K562 (cell line): ENCODE data around the gene IFI30. TPM values are rescaled to one million over a fixed set of nuclear protein-coding genes. Genes with fewer than 3 reads are reported as not detected.

Source experiments
- BCOR ChIP-seq: fragments of 450-650 bp; IDR thresholded peaks from 2 replicates; pipeline ENCODE4 v1.6.1; 2016
- CCNT2 ChIP-seq: IDR thresholded peaks from 2 replicates; pipeline ENCODE4 v1.6.1; 2011; ENCODE audit warnings: borderline replicate concordance, low read depth, mild to moderate bottlenecking, moderate library complexity, mixed read lengths, low read length; ENCODE audit not compliant: insufficient read length; ENCODE audit errors: extremely low read depth
- CHAMP1 ChIP-seq: fragments of 450-650 bp; IDR thresholded peaks from 2 replicates; pipeline ENCODE4 v1.6.1; 2016; ENCODE audit warnings: mild to moderate bottlenecking
- CHD1 ChIP-seq: fragments of 200-600 bp; sonication (generic); IDR thresholded peaks from one replicate; pipeline ENCODE4 v1.6.1; 2012; ENCODE audit warnings: mild to moderate bottlenecking, moderate library complexity, low read length, inconsistent platforms
- E2F3 ChIP-seq: fragments of 250-450 bp; sonication (Bioruptor Pico); IDR thresholded peaks from 2 replicates; pipeline ENCODE4 v1.4.0; 2020; ENCODE audit warnings: mild to moderate bottlenecking
- ERF ChIP-seq: fragments of 450-650 bp; formaldehyde crosslinking; IDR thresholded peaks from 2 replicates; pipeline ENCODE4 v1.4.0; 2020; ENCODE audit warnings: mild to moderate bottlenecking, mixed read lengths
- JUNB ChIP-seq: fragments of 450-650 bp; formaldehyde crosslinking; conservative IDR thresholded peaks from 2 replicates; pipeline ENCODE4 v1.4.0; 2020; ENCODE audit warnings: mild to moderate bottlenecking
- MBD1 ChIP-seq: fragments of 250-450 bp; sonication (Bioruptor Pico); IDR thresholded peaks from 2 replicates; pipeline ENCODE4 v1.8.0; 2022; ENCODE audit warnings: inconsistent platforms
- PYGO2 ChIP-seq: fragments of 450-650 bp; IDR thresholded peaks from 2 replicates; pipeline ENCODE4 v1.6.1; 2016; ENCODE audit warnings: mild to moderate bottlenecking, missing genetic modification characterization, moderate library complexity, missing compliant biosample characterization
- SIX5 ChIP-seq, 2 experiments: IDR thresholded peaks; 2 replicates each; pipeline ENCODE4 v1.6.1; 2011; ENCODE audit warnings: low read length in 2 of 2, borderline replicate concordance in 1 of 2, low read depth in 1 of 2, mild to moderate bottlenecking in 1 of 2, moderate library complexity in 1 of 2; ENCODE audit not compliant: insufficient read depth in 1 of 2
- SMAD3 ChIP-seq: fragments of 450-650 bp; formaldehyde crosslinking; conservative IDR thresholded peaks from 2 replicates; pipeline ENCODE4 v1.4.0; 2020; ENCODE audit warnings: mild to moderate bottlenecking
- SREBF2 ChIP-seq: sonication (generic); formaldehyde crosslinking; IDR thresholded peaks from 2 replicates; pipeline ENCODE4 v1.4.0; 2020; ENCODE audit warnings: mild to moderate bottlenecking, missing genetic modification reagents
- THAP12 ChIP-seq: fragments of 250-450 bp; sonication (Bioruptor Pico); IDR thresholded peaks from 2 replicates; pipeline ENCODE4 v1.9.0; 2021; ENCODE audit warnings: mild to moderate bottlenecking, inconsistent platforms
- VEZF1 ChIP-seq: fragments of 200-800 bp; sonication (Bioruptor generic); IDR thresholded peaks from 2 replicates; pipeline ENCODE4 v1.6.1; 2017; ENCODE audit warnings: missing genetic modification characterization, missing compliant biosample characterization
- ZC3H4 ChIP-seq: sonication (generic); formaldehyde crosslinking; IDR thresholded peaks from 2 replicates; pipeline ENCODE4 v1.9.0; 2021; ENCODE audit warnings: missing genetic modification reagents, borderline replicate concordance
- ZKSCAN8 ChIP-seq: fragments of 200-800 bp; sonication (Bioruptor generic); IDR thresholded peaks from 2 replicates; pipeline ENCODE4 v1.6.1; 2016; ENCODE audit warnings: missing genetic modification characterization, missing compliant biosample characterization
- ZNF23 ChIP-seq: fragments of 250-450 bp; sonication (Bioruptor Pico); IDR thresholded peaks from 2 replicates; pipeline ENCODE4 v1.4.0; 2020; ENCODE audit warnings: mild to moderate bottlenecking
- ZNF324 ChIP-seq: fragments of 250-450 bp; sonication (Bioruptor Pico); IDR thresholded peaks from 2 replicates; pipeline ENCODE4 v1.4.0; 2020; ENCODE audit warnings: mild to moderate bottlenecking
- ZNF561 ChIP-seq: fragments of 450-650 bp; formaldehyde crosslinking; conservative IDR thresholded peaks from 2 replicates; pipeline ENCODE4 v1.4.0; 2020; ENCODE audit warnings: mild to moderate bottlenecking, moderate library complexity
- ZNF668 ChIP-seq: fragments of 250-450 bp; sonication (Bioruptor Pico); IDR thresholded peaks from 2 replicates; pipeline ENCODE4 v1.8.0; 2022; ENCODE audit warnings: mild to moderate bottlenecking, inconsistent platforms
- ZNF766 ChIP-seq: fragments of 200-800 bp; sonication (Bioruptor generic); conservative IDR thresholded peaks from 2 replicates; pipeline ENCODE4 v1.6.1; 2016; ENCODE audit warnings: missing genetic modification characterization, missing compliant biosample characterization
- polyA plus RNA-seq, 8 experiments: library from polyadenylated mRNA; depleted of rRNA in 4 of 8; stranded (reverse) in 5 of 8; unstranded in 3 of 8; fragments of >200 nt; fragmentation: Nextera tagmentation in 2 of 8; fragmentation: Illumina TruSeq in 1 of 8; extraction: Ambion mirVana in 2 of 8; extraction: Trizol in 1 of 8; gene quantifications; 2 replicates each; pipeline versions ENCODE4 v1.2.1 to v1.2.3, GENCODE V29; 2011 to 2014; ENCODE audit warnings: inconsistent platforms in 1 of 8, missing spikeins in 1 of 8
- total RNA-seq, 7 experiments: library from RNA; depleted of rRNA in 6 of 7; stranded (reverse); fragments of >200 nt in 6 of 7; fragmentation: Illumina TruSeq in 2 of 7; extraction: Trizol in 2 of 7; gene quantifications; 2 replicates each; pipeline versions ENCODE4 v1.2.1 to v1.2.3, GENCODE V29; 2011 to 2021; ENCODE audit warnings: low replicate concordance in 1 of 7

IFI30 gene
- total and polyA plus RNA-seq, 9 of the 15 experiments (the other 6 are each of a cell fraction or from before 2014, with no cell fraction given): 63.7 to 430 (median 109) TPM

DNA sequence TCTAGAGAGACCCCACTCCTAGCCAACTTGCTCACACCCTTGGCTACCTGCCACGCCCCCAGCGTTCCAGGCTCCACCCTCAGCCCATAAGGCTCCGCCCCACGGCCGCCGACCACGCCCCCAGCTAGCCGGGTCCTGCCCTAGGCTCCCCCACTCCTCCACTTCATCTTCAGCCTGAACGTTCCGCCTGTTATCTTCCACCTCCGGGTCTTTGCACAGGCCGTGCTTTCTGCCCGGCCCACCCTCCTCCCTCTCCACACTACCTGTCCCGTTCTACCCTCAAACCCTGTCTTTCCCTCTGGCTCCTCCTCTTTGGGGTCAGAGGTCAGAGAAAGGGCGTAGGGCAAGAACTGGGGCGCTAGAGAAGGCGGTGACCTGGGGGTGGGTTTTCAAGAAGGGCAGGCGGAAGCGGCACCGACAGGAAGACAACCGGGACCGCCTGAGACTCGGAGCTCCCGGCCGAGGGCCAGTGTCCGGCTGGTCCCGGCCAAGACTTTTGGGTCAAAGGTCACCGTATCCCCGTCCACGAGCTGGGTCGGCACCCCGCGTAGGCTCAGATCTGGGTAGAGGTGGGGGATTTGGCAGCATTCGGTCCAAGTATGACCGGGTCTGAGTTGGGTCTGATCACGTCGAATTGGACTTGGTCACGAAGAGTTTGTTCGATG, 50.4 kb downstream of the IFI30 start (continued):
- no peak for TF ChIP-seq ZNF766 (CRISPR knock-in tag)
- TF ChIP-seq ZNF23 (CRISPR knock-in tag): no peak
- TF ChIP-seq SMAD3 (CRISPR knock-in tag): no peak
- no peak for TF ChIP-seq CHAMP1
- peak; percentile 66 for TF ChIP-seq CHD1
- TF ChIP-seq SIX5 (IDR thresholded peaks at IDR 0.05; ENCODE audit: borderline replicate concordance in 1 of 2, insufficient read depth in 1 of 2, low read depth in 1 of 2, low read length in 2 of 2): no peak
- TF ChIP-seq E2F3: 0 out of 2 replicates have a peak, but pooled peaks have one; percentile 44
- no peak for TF ChIP-seq ZNF561 (CRISPR knock-in tag)
- TF ChIP-seq ZC3H4 (CRISPR knock-in tag): no peak
- no peak for TF ChIP-seq ZNF324
- TF ChIP-seq JUNB (CRISPR knock-in tag): no peak
- TF ChIP-seq PYGO2 (tag): no peak
- TF ChIP-seq ERF (CRISPR knock-in tag): no peak
- TF ChIP-seq MBD1: no peak
- peak; percentile 91 for TF ChIP-seq BCOR
- no peak for TF ChIP-seq ZNF668 (CRISPR knock-in tag)
- no peak for TF ChIP-seq SREBF2 (CRISPR knock-in tag)
- no peak for TF ChIP-seq THAP12 (CRISPR knock-in tag)
- TF ChIP-seq VEZF1: peak; percentile 72
- no peak for TF ChIP-seq ZKSCAN8
- TF ChIP-seq CCNT2: no peak
